ENCODE data around the gene ZNF846.

The ZNF846 gene

DNA sequence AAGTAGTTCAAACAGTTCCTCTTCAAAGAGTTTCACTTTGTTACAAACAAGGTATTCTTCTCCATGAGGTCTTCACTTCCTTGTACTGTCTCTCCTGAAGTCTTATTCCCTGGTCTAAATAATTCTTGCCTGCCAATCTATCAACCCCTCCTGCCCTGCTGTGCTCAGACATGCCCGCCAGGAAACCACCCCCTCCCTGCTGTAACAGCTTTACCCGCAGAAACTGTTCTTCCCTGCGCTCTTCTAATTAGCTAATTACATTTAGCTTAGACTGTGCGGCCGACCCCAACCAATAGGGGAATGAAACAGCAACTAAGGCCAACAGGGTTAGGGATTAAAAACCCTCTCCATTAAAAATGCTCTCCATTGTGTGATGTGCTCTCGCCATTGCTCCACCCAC lies 46.7 kb downstream of the ZNF846 start:
- TF ChIP-seq GATA2 (IDR thresholded peaks at IDR 0.05; ENCODE audit: low read depth, low read length) (no peak), GATA3 (IDR thresholded peaks at IDR 0.05; ENCODE audit: low read depth, low read length) (no peak)

GRCh38 chr19:9720541-9720940 lies 48.0 kb downstream of the ZNF846 start:
- TF ChIP-seq GATA2 (IDR thresholded peaks at IDR 0.05; ENCODE audit: low read depth, low read length) (no peak), GATA3 (IDR thresholded peaks at IDR 0.05; ENCODE audit: low read depth, low read length) (no peak)

DNA sequence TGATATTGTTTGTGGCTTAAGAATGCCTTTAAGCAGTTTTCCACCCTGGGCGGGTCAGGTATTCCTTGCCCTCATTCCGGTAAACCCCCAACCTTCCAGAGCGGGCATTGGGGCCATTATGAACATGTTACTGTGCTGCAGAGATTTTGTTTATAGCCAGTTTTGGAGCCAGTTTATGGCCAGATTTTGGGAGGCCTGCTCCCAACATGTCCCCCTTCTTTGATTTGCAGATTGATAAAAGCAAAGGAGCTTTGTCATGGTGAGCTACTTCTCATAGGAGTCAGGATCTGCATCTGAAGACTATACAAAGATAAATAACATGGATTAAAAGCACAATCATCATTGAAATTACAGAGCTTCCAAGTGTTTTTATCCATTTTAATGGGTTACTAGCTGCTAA lies 56.7 kb downstream of the ZNF846 start:
- no peak for TF ChIP-seq GATA3 (IDR thresholded peaks at IDR 0.05; ENCODE audit: low read depth, low read length)
- no peak for TF ChIP-seq GATA2 (IDR thresholded peaks at IDR 0.05; ENCODE audit: low read depth, low read length)

DNA sequence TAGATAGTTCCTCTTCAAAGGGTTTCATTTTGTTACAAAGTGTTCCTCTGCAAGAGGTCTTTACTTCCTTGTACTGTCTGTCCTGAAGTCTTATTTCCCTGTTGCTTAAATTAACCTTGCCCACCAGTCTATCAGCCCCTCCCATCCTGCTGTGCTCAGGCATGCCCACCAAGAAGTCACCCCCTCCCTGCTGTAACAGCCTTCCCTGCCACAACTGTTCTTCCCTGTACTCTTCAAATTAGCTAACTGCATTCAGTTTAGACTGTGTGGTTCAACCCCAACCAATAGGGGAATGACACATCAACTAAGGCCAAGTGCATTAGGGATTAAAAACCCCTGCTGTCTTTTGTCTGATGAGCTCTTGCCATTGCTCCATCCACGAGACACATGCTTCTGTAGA lies 59.2 kb downstream of the ZNF846 start:
- TF ChIP-seq GATA3 (IDR thresholded peaks at IDR 0.05; ENCODE audit: low read depth, low read length) (no peak), GATA2 (IDR thresholded peaks at IDR 0.05; ENCODE audit: low read depth, low read length) (no peak)

DNA sequence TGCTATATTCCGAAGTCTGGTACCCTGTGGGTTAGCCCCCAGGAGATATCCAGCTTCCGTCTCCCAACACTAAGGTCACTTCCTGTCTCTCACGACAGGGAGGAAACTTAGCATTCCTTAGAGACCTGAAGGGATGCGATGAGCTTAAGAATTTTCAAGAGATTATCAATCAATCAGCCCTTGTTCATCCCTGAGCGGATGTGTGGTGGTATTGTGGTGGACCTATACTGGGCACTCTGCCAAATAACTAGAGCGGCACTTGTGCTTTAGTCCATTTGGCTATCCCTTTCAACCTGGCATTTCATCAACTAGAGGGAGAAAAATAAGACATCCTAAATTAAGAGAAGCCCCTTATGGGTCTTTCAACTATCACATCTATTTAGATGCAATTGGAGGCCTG lies 62.7 kb downstream of the ZNF846 start:
- TF ChIP-seq GATA3 (IDR thresholded peaks at IDR 0.05; ENCODE audit: low read depth, low read length) (no peak), GATA2 (IDR thresholded peaks at IDR 0.05; ENCODE audit: low read depth, low read length) (no peak)

- TF ChIP-seq GATA3 (IDR thresholded peaks at IDR 0.05; ENCODE audit: low read depth, low read length) (no peak), GATA2 (IDR thresholded peaks at IDR 0.05; ENCODE audit: low read depth, low read length) (no peak)
These were observed 66.4 kb downstream of the ZNF846 start for GRCh38 chr19:9702186-9702585.

Measured in SH-SY5Y (cell line).